GM12878 (cell line): Measurements from ENCODE around the gene STARD5.

Experiments used
- CHD2 ChIP-seq: IDR thresholded peaks from 2 replicates; pipeline ENCODE4 v1.6.1; 2011; ENCODE audit warnings: low read depth, low read length, improper control_type of control experiment, borderline replicate concordance
- EGR1 ChIP-seq, 2 experiments: IDR thresholded peaks; 1 replicate in 1 of 2; 2 replicates in 1 of 2; pipeline ENCODE4 v1.6.1; 2011 to 2012; ENCODE audit warnings: low read depth in 2 of 2, low read length in 2 of 2, borderline replicate concordance in 1 of 2, mild to moderate bottlenecking in 1 of 2, moderate library complexity in 1 of 2
- NFIC ChIP-seq: IDR thresholded peaks from 2 replicates; pipeline ENCODE4 v1.6.1; 2012; ENCODE audit warnings: low read depth, mild to moderate bottlenecking, inconsistent platforms, low read length, moderate library complexity
- POLR2A ChIP-seq: IDR thresholded peaks from 2 replicates; pipeline ENCODE4 v1.6.1; 2011; ENCODE audit warnings: low read depth, mild to moderate bottlenecking, low read length
- POLR2AphosphoS5 ChIP-seq: IDR thresholded peaks from 2 replicates; pipeline ENCODE4 v1.6.1; 2011; ENCODE audit warnings: mild to moderate bottlenecking, low read length, inconsistent platforms
- ZNF384 ChIP-seq: IDR thresholded peaks from 2 replicates; pipeline ENCODE4 v1.6.1; 2012; ENCODE audit warnings: low read depth, mild to moderate bottlenecking, low read length, improper control_type of control experiment, borderline replicate concordance
- TF ChIP-seq, protein P1 (sequence below), 3 experiments: IDR thresholded peaks in 2 of 3; conservative IDR thresholded peaks in 1 of 3; 2 replicates each; pipeline ENCODE4 v1.5.1; 2011; ENCODE audit warnings: low read depth in 3 of 3, low read length in 3 of 3, mild to moderate bottlenecking in 3 of 3, control low read depth in 2 of 3, moderate library complexity in 2 of 3, inconsistent platforms in 1 of 3, mixed read lengths in 1 of 3; ENCODE audit not compliant: control insufficient read depth in 2 of 3, insufficient read depth in 1 of 3; ENCODE audit errors: extremely low read depth in 1 of 3

DNA sequence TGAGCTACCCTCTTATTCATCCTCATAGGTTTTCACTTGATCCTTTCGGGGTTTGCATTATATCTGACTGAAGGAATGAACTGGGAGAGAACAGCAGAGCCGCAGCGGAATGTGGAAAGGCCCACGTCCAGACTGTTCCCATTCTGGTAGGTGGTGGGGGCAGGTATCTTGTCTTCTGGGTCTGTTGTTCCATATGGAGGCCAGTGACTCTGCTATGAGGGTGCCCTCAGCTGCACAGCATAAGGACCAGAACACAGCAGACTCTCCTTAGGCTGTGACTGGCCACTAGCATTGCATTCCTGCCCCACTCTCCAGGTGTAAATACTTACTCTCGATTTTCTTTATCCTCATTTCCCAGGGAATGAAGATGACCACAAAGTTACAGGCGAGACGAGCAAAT is 38.0 kb upstream of the STARD5 start:
- TF ChIP-seq POLR2AphosphoS5 = no peak
- no peak for TF ChIP-seq EGR1 (IDR thresholded peaks at IDR 0.05; ENCODE audit: borderline replicate concordance in 1 of 2, low read depth in 2 of 2, low read length in 2 of 2)
- no peak for TF ChIP-seq CHD2
- TF ChIP-seq, protein P1, sequence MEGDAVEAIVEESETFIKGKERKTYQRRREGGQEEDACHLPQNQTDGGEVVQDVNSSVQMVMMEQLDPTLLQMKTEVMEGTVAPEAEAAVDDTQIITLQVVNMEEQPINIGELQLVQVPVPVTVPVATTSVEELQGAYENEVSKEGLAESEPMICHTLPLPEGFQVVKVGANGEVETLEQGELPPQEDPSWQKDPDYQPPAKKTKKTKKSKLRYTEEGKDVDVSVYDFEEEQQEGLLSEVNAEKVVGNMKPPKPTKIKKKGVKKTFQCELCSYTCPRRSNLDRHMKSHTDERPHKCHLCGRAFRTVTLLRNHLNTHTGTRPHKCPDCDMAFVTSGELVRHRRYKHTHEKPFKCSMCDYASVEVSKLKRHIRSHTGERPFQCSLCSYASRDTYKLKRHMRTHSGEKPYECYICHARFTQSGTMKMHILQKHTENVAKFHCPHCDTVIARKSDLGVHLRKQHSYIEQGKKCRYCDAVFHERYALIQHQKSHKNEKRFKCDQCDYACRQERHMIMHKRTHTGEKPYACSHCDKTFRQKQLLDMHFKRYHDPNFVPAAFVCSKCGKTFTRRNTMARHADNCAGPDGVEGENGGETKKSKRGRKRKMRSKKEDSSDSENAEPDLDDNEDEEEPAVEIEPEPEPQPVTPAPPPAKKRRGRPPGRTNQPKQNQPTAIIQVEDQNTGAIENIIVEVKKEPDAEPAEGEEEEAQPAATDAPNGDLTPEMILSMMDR (IDR thresholded peaks at IDR 0.05 in 2 of 3, conservative IDR thresholded peaks at IDR 0.05 in 1 of 3; ENCODE audit: control insufficient read depth in 2 of 3, extremely low read depth in 1 of 3, insufficient read depth in 1 of 3, low read depth in 3 of 3, low read length in 3 of 3) = no peak
- no peak for TF ChIP-seq NFIC
- no peak for TF ChIP-seq POLR2A
- no peak for TF ChIP-seq ZNF384
